ENCODE measurements around the gene MT1E. TPM values are rescaled to one million over a fixed set of nuclear protein-coding genes. Genes with fewer than 3 reads are reported as not detected.

The MT1E gene
- total RNA-seq, 1 experiment from 2014 or later, result 383 TPM

- Histone ChIP-seq H3K27me3 (ENCODE audit: insufficient read depth, low read length) (no peaks in the 10 kb centered on the region), H4K20me1 (ENCODE audit: insufficient read depth) (no peaks in the 10 kb centered on the region), H3K9me2 (ENCODE audit: insufficient read depth) (no peaks in the 10 kb centered on the region), H3K36me3 (ENCODE audit: control insufficient read depth in 1 of 2, insufficient read depth in 2 of 2, low read length in 2 of 2) (no peaks in the 10 kb centered on the region), H3K4me3 (replicated peaks in 1 of 2; ENCODE audit: low read depth in 1 of 2, low read length in 2 of 2) (no peak overlapping the region), H3K9me3 (ENCODE audit: control insufficient read depth in 1 of 2, insufficient read depth in 1 of 2, low read depth in 1 of 2, low read length in 2 of 2) (no peaks in the 10 kb centered on the region), H3K4me2 (ENCODE audit: low read length) (no peak overlapping the region), H3K9ac (ENCODE audit: low read length) (no peak overlapping the region), H3K4me1 (ENCODE audit: control insufficient read depth in 1 of 2, insufficient read depth in 2 of 2, low read length in 2 of 2) (peaks cover 11 to 24% of the 10 kb centered on the region in 2 experiments), H3K79me2 (ENCODE audit: insufficient read depth, low read length) (no peaks in the 10 kb centered on the region), H2AFZ (ENCODE audit: low read depth, low read length, poor library complexity, severe bottlenecking) (no peak overlapping the region), H3K27ac (ENCODE audit: low read depth, low read length) (no peak overlapping the region)
- ATAC-seq, result no peak
- no peak for DNase-seq (ENCODE audit: low read depth, low spot score)
- ChIA-PET CTCF (no interaction called here), POLR2A (interaction anchor here (0.8 to 0.9 kb wide), 2 partner anchors 13 to 15 kb away, joined by 3 read pairs; partner anchors contain the start of gene MT1E), RAD21 (ENCODE audit: low non-redundant PET in 1 of 2, low total read pairs in 2 of 2, uncharacterized antibody in 2 of 2, unreplicated experiment in 2 of 2) (no interaction called here)
- TF ChIP-seq ZNF274 (IDR thresholded peaks at IDR 0.05; ENCODE audit: low read depth, low read length) (no peak), ZBTB33 (IDR thresholded peaks at IDR 0.05; ENCODE audit: extremely low read depth, insufficient replicate concordance, low read length) (no peak), SRF (IDR thresholded peaks at IDR 0.05; ENCODE audit: low read depth) (no peak), JUND (IDR thresholded peaks at IDR 0.05) (no peak)
- intact Hi-C loops (cut with micrococcal nuclease), result no loop called here
- no TSS peak for BruUV-seq (replicated peaks)
Observed at GRCh38 chr16:56640076-56640475, 14.5 kb downstream of the MT1E start.

- H3K27me3 ChIP-seq (ENCODE audit: insufficient read depth, low read length), result no peaks in the 10 kb centered on the region
- no peak for DNase-seq (ENCODE audit: low read depth, low spot score)
- intact Hi-C loops (cut with micrococcal nuclease), result no loop called here
- ChIA-PET POLR2A (interaction anchor here (0.9 to 1.1 kb wide), 2 partner anchors 16 to 30 kb away, joined by 3 read pairs; partner anchors contain the start of gene MT1E), CTCF (no interaction called here), RAD21 (ENCODE audit: low non-redundant PET in 1 of 2, low total read pairs in 2 of 2, uncharacterized antibody in 2 of 2, unreplicated experiment in 2 of 2) (no interaction called here)
- H3K9ac ChIP-seq (ENCODE audit: low read length), result no peak overlapping the region
- no peak for ATAC-seq
- H2AFZ ChIP-seq (ENCODE audit: low read depth, low read length, poor library complexity, severe bottlenecking), result no peak overlapping the region
- TF ChIP-seq POLR2A (IDR thresholded peaks at IDR 0.05; ENCODE audit: borderline replicate concordance, extremely low read depth, insufficient read depth, insufficient read length), result no peak
- TF ChIP-seq CBX3 (IDR thresholded peaks at IDR 0.05; ENCODE audit: low read depth), result no peak
- no peak for TF ChIP-seq EZH2 (IDR thresholded peaks at IDR 0.05)
- TF ChIP-seq ZBTB33 (IDR thresholded peaks at IDR 0.05; ENCODE audit: extremely low read depth, insufficient replicate concordance, low read length), result no peak
- TF ChIP-seq, protein P1, sequence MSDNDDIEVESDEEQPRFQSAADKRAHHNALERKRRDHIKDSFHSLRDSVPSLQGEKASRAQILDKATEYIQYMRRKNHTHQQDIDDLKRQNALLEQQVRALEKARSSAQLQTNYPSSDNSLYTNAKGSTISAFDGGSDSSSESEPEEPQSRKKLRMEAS (IDR thresholded peaks at IDR 0.05), result no peak
- TF ChIP-seq FOSL1 (IDR thresholded peaks at IDR 0.05; ENCODE audit: low read depth), result no peak
- TF ChIP-seq SRF (IDR thresholded peaks at IDR 0.05; ENCODE audit: low read depth), result no peak
- H3K9me3 ChIP-seq (ENCODE audit: control insufficient read depth in 1 of 2, insufficient read depth in 1 of 2, low read depth in 1 of 2, low read length in 2 of 2), result no peaks in the 10 kb centered on the region
- no peak overlapping the region for H3K27ac ChIP-seq (ENCODE audit: low read depth, low read length)
- BruUV-seq (replicated peaks), result no TSS peak
- peaks cover 11 to 24% of the 10 kb centered on the region in 2 experiments for H3K4me1 ChIP-seq (ENCODE audit: control insufficient read depth in 1 of 2, insufficient read depth in 2 of 2, low read length in 2 of 2)
- no peaks in the 10 kb centered on the region for H3K79me2 ChIP-seq (ENCODE audit: insufficient read depth, low read length)
- no peaks in the 10 kb centered on the region for H3K9me2 ChIP-seq (ENCODE audit: insufficient read depth)
- no peak overlapping the region for H3K4me2 ChIP-seq (ENCODE audit: low read length)
- H4K20me1 ChIP-seq (ENCODE audit: insufficient read depth), result no peaks in the 10 kb centered on the region
- no peak overlapping the region for H3K4me3 ChIP-seq (replicated peaks in 1 of 2; ENCODE audit: low read depth in 1 of 2, low read length in 2 of 2)
- no peaks in the 10 kb centered on the region for H3K36me3 ChIP-seq (ENCODE audit: control insufficient read depth in 1 of 2, insufficient read depth in 2 of 2, low read length in 2 of 2)
Observed at GRCh38 chr16:56641166-56641565, 15.6 kb downstream of the MT1E start.
